Measurements from ENCODE around the gene CCNL1.

Gene CCNL1

DNA sequence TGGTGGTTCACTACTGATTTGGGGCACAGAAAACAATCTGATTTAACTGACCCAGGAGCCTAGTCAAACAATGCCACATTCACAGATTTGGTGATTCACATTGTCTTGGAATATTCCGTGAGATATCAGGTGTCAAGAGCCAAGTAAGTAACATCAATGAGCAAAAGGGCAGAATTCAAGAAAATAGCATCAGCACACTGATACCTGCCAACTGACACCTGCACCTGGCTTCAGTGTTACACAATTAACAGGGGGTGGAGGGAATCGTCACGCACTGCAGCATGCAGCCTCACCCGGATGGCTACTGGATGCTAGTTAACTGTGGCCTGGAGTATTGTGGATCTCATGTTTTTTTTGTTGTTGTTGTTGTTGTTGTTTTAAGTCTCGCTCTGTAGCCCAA, 17.6 kb downstream of the CCNL1 start:
- DNase-seq: no peak

DNA sequence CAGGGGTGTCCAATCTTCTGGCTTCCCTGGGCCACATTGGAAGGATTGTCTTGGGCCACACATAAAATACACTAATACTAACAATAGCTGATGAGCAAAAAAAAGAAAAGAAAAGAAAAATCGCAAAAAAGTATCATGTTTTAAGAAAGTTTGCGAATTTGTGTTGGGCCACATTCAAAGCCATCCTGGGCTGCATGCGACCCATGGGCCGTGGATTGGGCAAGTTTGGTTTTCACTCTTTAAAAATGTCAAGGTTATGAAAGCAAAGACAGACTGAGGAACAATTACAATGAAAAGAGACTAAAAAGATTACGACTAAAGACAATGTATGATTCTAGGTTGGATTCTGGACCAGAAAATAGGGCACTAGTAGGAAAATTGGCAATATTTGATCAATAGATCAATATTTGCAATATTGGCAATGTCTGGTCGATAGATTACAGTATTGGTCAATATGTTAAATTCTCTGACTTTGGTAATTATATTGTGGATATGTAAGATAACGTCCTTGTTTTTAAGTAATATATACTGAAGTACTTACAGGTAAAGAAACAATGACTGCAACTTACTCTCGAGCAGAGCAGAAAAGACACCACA, 19.9 kb downstream of the CCNL1 start:
- DNase-seq: no peak

DNA sequence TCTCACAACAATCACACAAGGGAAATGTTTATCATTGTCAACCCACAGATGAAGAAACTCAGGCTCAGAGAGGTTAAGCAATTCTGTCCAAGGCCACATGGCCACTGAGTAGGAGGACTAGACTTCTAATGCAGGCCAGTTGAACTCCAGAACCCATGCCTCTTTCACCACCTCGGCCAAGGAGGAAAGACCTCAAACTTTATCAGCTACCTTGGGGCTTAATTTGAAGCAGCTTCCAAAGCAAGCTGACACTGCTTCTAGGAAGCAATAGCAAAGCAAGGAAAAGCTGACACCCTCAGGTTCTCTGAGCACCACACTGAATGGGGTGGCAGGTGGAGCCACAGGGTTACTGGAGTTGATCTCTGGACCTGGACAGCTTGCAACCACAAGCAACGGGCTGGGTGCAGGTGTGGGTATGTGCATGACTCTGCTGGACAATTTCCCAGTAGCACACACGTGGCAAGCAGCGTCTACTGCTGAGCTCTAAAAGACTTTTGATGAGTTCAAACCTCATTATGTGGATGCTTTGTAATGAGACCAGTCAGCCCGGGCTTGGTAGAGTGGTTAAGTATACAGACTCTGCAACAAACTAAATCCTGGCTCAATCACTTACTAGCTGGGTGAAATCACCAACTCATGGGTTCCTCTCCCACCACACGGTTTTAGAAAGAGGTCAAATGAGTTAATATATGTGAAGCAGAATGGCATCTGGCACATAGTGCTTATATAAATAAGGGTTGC, 23.1 kb downstream of the CCNL1 start:
- DNase-seq: no peak

- no peak for DNase-seq
Observed at GRCh38 chr3:157135671-157136396, 24.1 kb downstream of the CCNL1 start.

DNA sequence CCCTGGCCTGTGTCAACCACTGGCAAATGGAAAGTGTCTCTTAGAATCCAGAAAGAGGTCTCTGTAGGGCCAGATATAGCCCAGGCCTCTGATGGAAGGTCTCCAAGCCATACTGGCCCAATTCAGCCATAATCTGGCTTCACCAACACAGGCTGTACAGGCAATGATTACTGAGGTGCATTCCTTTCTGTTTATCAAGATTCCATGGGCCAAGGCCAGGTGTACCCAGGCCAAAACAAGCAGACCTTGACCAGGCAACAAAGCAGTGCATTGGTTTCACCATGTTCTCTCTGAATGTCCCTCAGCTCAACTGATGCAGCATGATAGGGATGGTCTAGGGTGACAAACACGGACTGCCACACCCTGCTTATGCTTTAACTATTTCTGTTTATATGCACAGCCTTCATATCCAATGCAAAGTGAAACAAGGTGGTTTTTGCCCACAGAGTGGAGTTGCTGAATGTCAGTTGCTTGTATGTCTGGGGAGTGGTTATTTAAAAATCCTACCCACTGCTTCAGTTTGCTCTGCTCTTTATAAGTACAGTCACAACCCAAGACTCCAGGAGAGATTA, 25.2 kb downstream of the CCNL1 start:
- DNase-seq: no peak

GRCh38 chr3:157133434-157134320, 26.3 kb downstream of the CCNL1 start:
- DNase-seq: no peak

GRCh38 chr3:157132936-157133335, 27.0 kb downstream of the CCNL1 start:
- no peak for DNase-seq

- DNase-seq: no peak
Observed at GRCh38 chr3:157132341-157132740, 27.6 kb downstream of the CCNL1 start.

GRCh38 chr3:157131861-157132260, 28.1 kb downstream of the CCNL1 start:
- no peak for DNase-seq

- peak; percentile 73 for DNase-seq
Observed at GRCh38 chr3:157130467-157131251, 29.3 kb downstream of the CCNL1 start.

DNA sequence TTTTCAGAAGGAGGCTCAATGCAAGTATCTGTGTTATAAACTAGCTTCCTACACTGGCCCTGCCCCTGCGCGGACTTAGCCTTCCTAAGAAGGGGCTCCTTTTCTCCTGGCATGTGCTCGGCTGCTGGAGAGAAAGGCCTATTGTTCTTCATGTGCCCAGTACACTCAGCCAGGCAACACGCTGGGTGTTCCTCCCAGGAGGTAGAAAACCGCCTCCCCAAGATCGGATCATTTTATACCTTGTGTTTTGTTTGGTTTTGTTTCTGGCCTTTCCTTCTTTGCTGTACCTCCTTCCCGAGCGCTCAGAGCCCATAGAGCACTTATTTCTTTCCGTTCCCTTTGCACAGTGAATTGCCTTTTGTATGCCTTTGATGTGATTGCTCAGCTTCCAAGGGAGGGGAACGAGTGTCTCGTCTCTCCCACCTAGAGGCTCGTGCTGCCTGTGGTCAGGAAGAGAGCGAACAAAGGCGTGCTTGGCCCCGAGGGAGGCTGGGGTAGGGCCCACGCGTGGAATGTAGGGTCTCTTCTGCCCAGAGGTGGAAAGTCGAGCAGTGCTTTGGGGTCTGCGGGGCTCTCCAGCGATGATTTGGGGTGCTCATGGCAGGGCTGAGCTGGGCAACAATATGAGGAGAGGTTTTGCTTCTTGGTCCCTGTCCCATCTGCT, 30.0 kb downstream of the CCNL1 start:
- peak; percentile 32 for DNase-seq

DNA sequence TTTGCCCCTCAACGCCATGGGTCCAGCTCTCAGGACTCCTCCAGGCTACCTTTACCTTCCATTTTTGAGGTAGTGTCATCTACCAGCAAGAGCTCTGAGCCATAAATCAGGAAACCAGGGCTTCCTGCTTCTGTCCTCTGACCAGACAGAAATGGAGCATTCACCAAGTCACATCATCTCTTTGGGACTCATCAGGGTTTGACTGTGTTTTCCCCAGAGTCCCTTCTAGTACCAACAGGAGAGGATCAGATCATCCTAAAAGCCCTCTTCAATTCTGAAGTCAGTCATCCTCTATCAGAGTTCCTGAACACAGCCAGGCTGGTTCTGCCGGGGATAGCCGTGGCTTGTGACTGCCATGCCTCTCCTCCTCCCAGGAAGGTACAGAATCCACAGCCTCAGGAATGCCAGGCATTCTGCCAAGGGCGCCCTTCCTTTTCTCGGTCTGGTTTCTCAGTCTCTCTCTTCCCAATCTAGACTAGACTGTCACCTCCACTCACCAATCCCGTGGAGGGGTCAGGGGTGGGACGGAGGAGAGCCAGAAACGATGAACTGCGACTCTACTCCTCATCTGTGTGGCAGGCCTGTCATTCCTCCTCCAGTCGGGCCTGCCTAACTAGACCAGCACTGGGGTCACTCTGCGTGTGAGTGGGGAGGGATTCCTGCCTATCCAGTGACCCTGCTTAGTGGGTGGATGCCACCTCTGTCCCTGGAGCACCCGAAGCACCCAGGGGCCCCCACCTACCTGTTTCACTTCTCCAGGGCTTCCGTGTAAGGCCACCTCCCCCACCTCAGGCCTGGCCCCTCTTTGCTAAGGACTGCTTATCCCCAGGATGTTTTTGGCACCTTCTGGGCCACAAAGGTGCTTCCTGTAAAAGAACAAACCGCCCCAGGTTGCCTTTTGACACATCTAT, 30.9 kb downstream of the CCNL1 start:
- peak; percentile 32 for DNase-seq

GRCh38 chr3:157127831-157128767, 31.8 kb downstream of the CCNL1 start:
- DNase-seq: peak; percentile 69

GRCh38 chr3:157127268-157127667, 32.7 kb downstream of the CCNL1 start:
- DNase-seq: no peak

- no peak for DNase-seq
Observed at GRCh38 chr3:157126365-157126764, 33.6 kb downstream of the CCNL1 start.

DNA sequence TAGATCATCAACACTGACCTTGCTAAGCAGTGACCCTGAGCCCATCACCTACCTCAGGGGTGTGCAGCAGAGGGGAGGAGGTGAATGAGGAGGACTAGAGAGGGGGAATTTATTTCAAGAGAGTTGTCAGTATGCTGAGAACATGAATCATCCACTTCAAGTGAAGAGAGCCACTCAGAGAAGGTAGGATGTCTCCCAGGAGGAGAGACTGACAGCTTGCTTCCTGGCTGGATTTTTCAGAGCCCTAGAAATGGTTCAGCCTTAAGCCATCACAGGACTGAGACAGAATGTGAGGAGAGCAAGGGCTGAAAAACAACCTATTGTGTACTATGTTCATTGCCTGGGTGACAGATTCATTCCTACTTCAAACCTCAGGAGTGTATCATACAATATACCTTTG, 34.8 kb downstream of the CCNL1 start:
- DNase-seq: no peak

- DNase-seq: no peak
Observed at GRCh38 chr3:157123621-157124020, 36.3 kb downstream of the CCNL1 start.

GRCh38 chr3:157122832-157123427, 37.0 kb downstream of the CCNL1 start:
- DNase-seq: no peak

- no peak for DNase-seq
Observed at GRCh38 chr3:157122116-157122515, 37.8 kb downstream of the CCNL1 start.
